Ovary (tissue), 3 donors: Measurements from ENCODE around the gene ARAF.

Experiments
- CTCF ChIP-seq, 3 donors: fragments of 450-650 bp in 2 of 3; fragments of 200-600 bp in 1 of 3; IDR thresholded peaks; one replicate each; pipeline versions ENCODE4 v1.5.1 to v1.8.0; 2016 to 2022; ENCODE audit warnings: antibody characterized with exemption in 3 of 3, mild to moderate bottlenecking in 1 of 3
- EP300 ChIP-seq: sonication (generic); formaldehyde crosslinking; IDR thresholded peaks from one replicate; pipeline ENCODE4 v1.6.1; 2017; ENCODE audit warnings: antibody characterized with exemption
- donor health status: DM: no; HTN: no; CAD: no.

GRCh38 chrX:47556045-47556623 lies 4.9 kb upstream of the ARAF start:
- no peak for TF ChIP-seq CTCF (IDR thresholded peaks at IDR 0.05)
- no peak for TF ChIP-seq EP300
